ENCODE data around the gene RPS19.

RPS19 gene

DNA sequence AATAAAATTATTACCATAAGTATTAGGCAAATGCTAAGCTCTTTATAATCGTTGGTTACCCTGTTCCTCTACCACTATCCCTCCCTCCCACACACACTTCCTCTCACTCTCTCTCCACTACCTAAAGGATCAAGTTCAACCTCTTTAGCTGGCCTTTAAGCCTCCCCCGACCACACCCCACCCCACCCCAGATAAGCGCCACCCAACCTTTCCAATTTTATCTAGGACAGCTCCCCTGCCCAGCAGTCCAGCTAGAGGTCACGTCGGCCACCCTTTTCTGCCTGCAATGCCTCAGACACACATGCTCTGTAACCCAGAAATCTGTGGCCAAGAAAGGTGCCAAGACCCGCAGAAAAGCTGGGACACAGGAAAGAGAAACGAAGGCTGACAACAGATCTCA, 16.7 kb upstream of the RPS19 start:
- H3K27ac ChIP-seq (ENCODE audit: low read depth, low read length), result no peak overlapping the region
- peaks cover 5% of the 10 kb centered on the region; the same call in 1 of the 2 replicates for H3K4me1 ChIP-seq (ENCODE audit: control insufficient read depth, low read length)
- no peaks in the 10 kb centered on the region for H3F3A ChIP-seq (ENCODE audit: control insufficient read depth, insufficient read depth)
- H3K4me2 ChIP-seq (ENCODE audit: low read length), result no peak overlapping the region
- H4K20me1 ChIP-seq (ENCODE audit: control insufficient read depth, insufficient read depth, low read depth, low read length), result no peaks in the 10 kb centered on the region
- H3K79me2 ChIP-seq (ENCODE audit: control insufficient read depth, low read length), result no peaks in the 10 kb centered on the region
- no peak for TF ChIP-seq EZH2phosphoT487 (IDR thresholded peaks at IDR 0.05; ENCODE audit: borderline replicate concordance, low read length)
- TF ChIP-seq, protein P1, sequence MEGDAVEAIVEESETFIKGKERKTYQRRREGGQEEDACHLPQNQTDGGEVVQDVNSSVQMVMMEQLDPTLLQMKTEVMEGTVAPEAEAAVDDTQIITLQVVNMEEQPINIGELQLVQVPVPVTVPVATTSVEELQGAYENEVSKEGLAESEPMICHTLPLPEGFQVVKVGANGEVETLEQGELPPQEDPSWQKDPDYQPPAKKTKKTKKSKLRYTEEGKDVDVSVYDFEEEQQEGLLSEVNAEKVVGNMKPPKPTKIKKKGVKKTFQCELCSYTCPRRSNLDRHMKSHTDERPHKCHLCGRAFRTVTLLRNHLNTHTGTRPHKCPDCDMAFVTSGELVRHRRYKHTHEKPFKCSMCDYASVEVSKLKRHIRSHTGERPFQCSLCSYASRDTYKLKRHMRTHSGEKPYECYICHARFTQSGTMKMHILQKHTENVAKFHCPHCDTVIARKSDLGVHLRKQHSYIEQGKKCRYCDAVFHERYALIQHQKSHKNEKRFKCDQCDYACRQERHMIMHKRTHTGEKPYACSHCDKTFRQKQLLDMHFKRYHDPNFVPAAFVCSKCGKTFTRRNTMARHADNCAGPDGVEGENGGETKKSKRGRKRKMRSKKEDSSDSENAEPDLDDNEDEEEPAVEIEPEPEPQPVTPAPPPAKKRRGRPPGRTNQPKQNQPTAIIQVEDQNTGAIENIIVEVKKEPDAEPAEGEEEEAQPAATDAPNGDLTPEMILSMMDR (IDR thresholded peaks at IDR 0.05; ENCODE audit: low read depth, low read length, poor library complexity, severe bottlenecking), result no peak
- no peaks in the 10 kb centered on the region for H3K9me2 ChIP-seq (replicated peaks; ENCODE audit: control insufficient read depth, low read length)
- peaks cover 11% of the 10 kb centered on the region for H3K27me3 ChIP-seq (ENCODE audit: control insufficient read depth, low read length)
- H3K9me3 ChIP-seq (ENCODE audit: control insufficient read depth, insufficient read depth, low read length), result no peaks in the 10 kb centered on the region
- H3K4me3 ChIP-seq (ENCODE audit: low read length), result no peak overlapping the region
- H3K36me3 ChIP-seq (ENCODE audit: control insufficient read depth, low read length), result no peaks in the 10 kb centered on the region

DNA sequence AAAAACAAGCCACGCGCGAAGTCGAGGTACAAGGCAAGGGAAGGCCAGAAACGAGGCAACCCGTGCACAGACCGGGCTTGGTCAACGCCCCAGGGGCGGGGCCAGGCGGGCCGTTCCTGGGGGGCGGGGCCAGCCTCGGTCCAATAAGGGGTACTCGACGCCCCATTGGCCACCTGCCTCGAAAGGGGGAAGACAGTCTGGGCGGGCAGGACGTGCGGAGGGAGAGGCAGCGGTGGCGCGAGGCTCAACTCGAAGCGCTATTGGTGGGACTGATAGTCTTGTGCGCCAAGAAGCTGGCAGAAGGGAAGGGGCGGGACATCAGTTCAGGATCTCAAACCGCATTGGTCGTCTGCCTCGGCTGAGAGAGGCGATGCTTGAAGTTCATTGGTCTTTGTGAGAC, 15.5 kb upstream of the RPS19 start, which contains the start of gene LYPD4:
Gene LYPD4, minus strand, starts transcription at position 83 of the 400 bp plus-strand sequence. CDS start 5,398 bp downstream, outside the sequence.
- no peak within 1 kb of the TSS for H3K27ac ChIP-seq (ENCODE audit: low read depth, low read length)
- H3K4me3 ChIP-seq (ENCODE audit: low read length), result no peak within 1 kb of the TSS
- H3K27me3 ChIP-seq (ENCODE audit: control insufficient read depth, low read length), result peaks cover 3% of the 10 kb centered on the region
- H3K9me2 ChIP-seq (replicated peaks; ENCODE audit: control insufficient read depth, low read length), result no peaks in the 10 kb centered on the region
- no peaks in the 10 kb centered on the region for H4K20me1 ChIP-seq (ENCODE audit: control insufficient read depth, insufficient read depth, low read depth, low read length)
- H3K79me2 ChIP-seq (ENCODE audit: control insufficient read depth, low read length), result no peaks in the 10 kb centered on the region
- no peaks in the 10 kb centered on the region for H3K36me3 ChIP-seq (ENCODE audit: control insufficient read depth, low read length)
- H3F3A ChIP-seq (ENCODE audit: control insufficient read depth, insufficient read depth), result no peaks in the 10 kb centered on the region
- no peak for TF ChIP-seq EZH2phosphoT487 (IDR thresholded peaks at IDR 0.05; ENCODE audit: borderline replicate concordance, low read length)
- H3K4me1 ChIP-seq (ENCODE audit: control insufficient read depth, low read length), result peaks cover 5% of the 10 kb centered on the region; the same call in 1 of the 2 replicates
- H3K4me2 ChIP-seq (ENCODE audit: low read length), result no peak within 1 kb of the TSS
- H3K9me3 ChIP-seq (ENCODE audit: control insufficient read depth, insufficient read depth, low read length), result no peaks in the 10 kb centered on the region

DNA sequence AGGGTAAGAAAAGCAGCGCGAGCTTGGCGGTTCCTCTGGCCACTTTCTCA, 15.2 kb upstream of the RPS19 start, which contains the start of gene DMRTC2:
Gene DMRTC2, plus strand, starts transcription at position 42 of the 50 bp plus-strand sequence. CDS start 2,387 bp downstream, outside the sequence.
- no peak within 1 kb of the TSS for H3K27ac ChIP-seq (ENCODE audit: low read depth, low read length)
- no peaks in the 10 kb centered on the region for H3K36me3 ChIP-seq (ENCODE audit: control insufficient read depth, low read length)
- no peaks in the 10 kb centered on the region for H4K20me1 ChIP-seq (ENCODE audit: control insufficient read depth, insufficient read depth, low read depth, low read length)
- H3K4me2 ChIP-seq (ENCODE audit: low read length), result no peak within 1 kb of the TSS
- H3K4me1 ChIP-seq (ENCODE audit: control insufficient read depth, low read length), result peaks cover 5% of the 10 kb centered on the region; the same call in 1 of the 2 replicates
- TF ChIP-seq EZH2phosphoT487 (IDR thresholded peaks at IDR 0.05; ENCODE audit: borderline replicate concordance, low read length), result no peak
- TF ChIP-seq, protein P1 (IDR thresholded peaks at IDR 0.05; ENCODE audit: low read depth, low read length, poor library complexity, severe bottlenecking), result no peak
- no peak within 1 kb of the TSS for H3K4me3 ChIP-seq (ENCODE audit: low read length)
- no peaks in the 10 kb centered on the region for H3K9me3 ChIP-seq (ENCODE audit: control insufficient read depth, insufficient read depth, low read length)
- H3K79me2 ChIP-seq (ENCODE audit: control insufficient read depth, low read length), result no peaks in the 10 kb centered on the region
- H3K9me2 ChIP-seq (replicated peaks; ENCODE audit: control insufficient read depth, low read length), result no peaks in the 10 kb centered on the region
- H3F3A ChIP-seq (ENCODE audit: control insufficient read depth, insufficient read depth), result no peaks in the 10 kb centered on the region
- peaks cover 3% of the 10 kb centered on the region; the same call in 1 of the 2 replicates for H3K27me3 ChIP-seq (ENCODE audit: control insufficient read depth, low read length)

DNA sequence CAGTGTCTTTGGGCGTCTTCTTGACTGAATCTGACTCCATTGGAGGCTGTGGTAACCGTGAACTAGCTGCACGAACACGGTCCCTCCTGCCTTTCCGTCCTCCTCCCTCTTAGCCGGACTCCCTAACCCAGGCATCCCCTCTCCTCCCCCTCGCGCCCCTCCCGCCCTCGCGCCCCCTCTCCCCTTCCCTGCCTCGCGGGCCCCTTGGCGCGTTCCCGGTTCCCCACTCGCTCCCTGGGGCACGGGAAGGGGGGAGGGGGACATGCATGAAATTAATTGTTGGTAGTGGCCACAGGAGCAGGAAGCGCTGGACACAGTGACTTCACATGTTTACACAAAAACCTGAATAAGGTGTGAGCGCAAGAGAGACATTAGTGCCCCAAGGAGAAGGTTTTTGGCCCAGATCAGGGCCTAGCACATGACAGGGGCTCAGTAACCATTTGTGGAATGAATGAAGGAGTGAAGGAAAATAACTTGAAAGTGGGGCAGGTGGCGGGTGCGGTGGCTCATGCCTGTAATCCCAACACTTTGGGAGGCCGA, 14.9 kb upstream of the RPS19 start:
- peaks cover 3% of the 10 kb centered on the region; the same call in 1 of the 2 replicates for H3K27me3 ChIP-seq (ENCODE audit: control insufficient read depth, low read length)
- H3K4me2 ChIP-seq (ENCODE audit: low read length), result no peak overlapping the region
- H3F3A ChIP-seq (ENCODE audit: control insufficient read depth, insufficient read depth), result no peaks in the 10 kb centered on the region
- H3K4me3 ChIP-seq (ENCODE audit: low read length), result no peak overlapping the region
- H3K9me3 ChIP-seq (ENCODE audit: control insufficient read depth, insufficient read depth, low read length), result no peaks in the 10 kb centered on the region
- no peak overlapping the region for H3K27ac ChIP-seq (ENCODE audit: low read depth, low read length)
- TF ChIP-seq EZH2phosphoT487 (IDR thresholded peaks at IDR 0.05; ENCODE audit: borderline replicate concordance, low read length), result no peak
- TF ChIP-seq, protein P1 (IDR thresholded peaks at IDR 0.05; ENCODE audit: low read depth, low read length, poor library complexity, severe bottlenecking), result no peak
- no peaks in the 10 kb centered on the region for H3K79me2 ChIP-seq (ENCODE audit: control insufficient read depth, low read length)
- no peaks in the 10 kb centered on the region for H4K20me1 ChIP-seq (ENCODE audit: control insufficient read depth, insufficient read depth, low read depth, low read length)
- H3K36me3 ChIP-seq (ENCODE audit: control insufficient read depth, low read length), result no peaks in the 10 kb centered on the region
- H3K9me2 ChIP-seq (replicated peaks; ENCODE audit: control insufficient read depth, low read length), result no peaks in the 10 kb centered on the region
- H3K4me1 ChIP-seq (ENCODE audit: control insufficient read depth, low read length), result peaks cover 5% of the 10 kb centered on the region; the same call in 1 of the 2 replicates

All from DOHH2 (cell line).